Measurements from ENCODE around the gene EEFSEC. TPM values are rescaled to one million over a fixed set of nuclear protein-coding genes. Genes with fewer than 3 reads are reported as not detected.

EEFSEC gene
- total RNA-seq, 2 experiments from 2014 or later, result 19.4 to 19.7 TPM

DNA sequence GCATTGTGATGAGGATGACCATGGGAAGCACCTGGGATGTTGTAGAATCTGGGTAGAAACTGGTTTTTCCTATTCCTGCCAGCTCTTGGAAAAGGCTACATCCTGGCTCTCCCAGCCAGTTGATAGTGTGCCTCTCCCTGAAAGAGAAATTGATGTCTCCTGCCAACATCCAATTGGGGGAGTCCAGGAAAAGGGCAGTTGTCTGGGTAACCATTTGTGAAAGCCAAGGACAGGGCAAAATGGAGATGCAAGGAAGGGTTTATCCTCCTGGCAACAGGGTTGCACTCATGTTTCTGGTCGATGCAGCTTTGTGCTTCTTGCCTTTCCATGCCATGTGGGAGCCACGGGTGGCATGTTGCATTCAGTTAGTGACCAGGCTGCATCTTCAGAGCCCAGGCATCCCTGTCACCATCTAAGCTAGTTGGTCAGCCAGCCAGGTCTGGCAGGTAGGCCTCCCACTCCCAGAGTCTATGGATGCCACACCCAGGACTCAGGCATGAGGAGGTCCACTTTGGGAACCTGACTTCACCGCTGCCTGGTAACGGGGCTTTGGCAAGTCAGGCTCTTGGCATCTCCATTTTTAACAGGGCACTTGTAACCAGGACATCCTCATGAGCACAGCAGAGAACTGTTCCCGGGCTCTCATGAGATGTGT, 159.9 kb downstream of the EEFSEC start:
- ATAC-seq, result no peak
- peak; percentile 21 for DNase-seq
- peaks cover 11% of the 10 kb centered on the region for H3K4me1 Mint-ChIP-seq
- no peak overlapping the region for H3K27ac Mint-ChIP-seq
- CTCF ChIA-PET, result no interaction called here
- H3K9me3 Mint-ChIP-seq (ENCODE audit: low read depth), result no peaks in the 10 kb centered on the region
- no peaks in the 10 kb centered on the region for H3K36me3 Mint-ChIP-seq
- no peaks in the 10 kb centered on the region for H3K27me3 Mint-ChIP-seq
- no peak overlapping the region for H3K4me3 Mint-ChIP-seq

- no peak for DNase-seq
Observed at GRCh38 chr3:128313935-128314334, 160.7 kb downstream of the EEFSEC start.

DNA sequence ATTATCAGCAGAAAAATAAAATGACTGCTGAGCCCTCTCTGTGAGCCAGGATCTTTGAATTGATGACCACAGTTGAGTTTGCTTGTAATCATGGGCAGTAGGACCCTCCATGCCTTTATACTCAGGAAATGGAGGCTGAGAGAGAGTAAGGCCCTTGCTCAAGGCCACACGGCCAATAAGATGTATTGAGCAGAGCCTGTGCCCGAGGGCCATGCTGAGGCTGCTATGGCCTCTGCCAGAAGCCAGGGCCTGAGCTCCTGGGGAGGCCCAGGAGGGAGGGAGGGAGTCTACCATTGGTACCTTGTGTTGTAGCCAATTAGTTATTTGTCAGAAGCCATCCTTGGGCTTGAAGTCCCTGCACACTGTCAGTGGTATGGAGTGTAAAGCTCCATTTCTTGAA, 162.0 kb downstream of the EEFSEC start:
- no peak for ATAC-seq
- DNase-seq, result peak; percentile 16
- CTCF ChIA-PET, result no interaction called here

More at GRCh38 chr3:128313935-128314334, 160.7 kb downstream of the EEFSEC start:
- no peaks in the 10 kb centered on the region for H3K36me3 Mint-ChIP-seq
- H3K27ac Mint-ChIP-seq, result no peak overlapping the region
- H3K9me3 Mint-ChIP-seq (ENCODE audit: low read depth), result no peaks in the 10 kb centered on the region
- H3K4me3 Mint-ChIP-seq, result no peak overlapping the region
- H3K4me1 Mint-ChIP-seq, result peaks cover 11% of the 10 kb centered on the region
- no peaks in the 10 kb centered on the region for H3K27me3 Mint-ChIP-seq
- no peak for ATAC-seq
- CTCF ChIA-PET, result no interaction called here

DNA sequence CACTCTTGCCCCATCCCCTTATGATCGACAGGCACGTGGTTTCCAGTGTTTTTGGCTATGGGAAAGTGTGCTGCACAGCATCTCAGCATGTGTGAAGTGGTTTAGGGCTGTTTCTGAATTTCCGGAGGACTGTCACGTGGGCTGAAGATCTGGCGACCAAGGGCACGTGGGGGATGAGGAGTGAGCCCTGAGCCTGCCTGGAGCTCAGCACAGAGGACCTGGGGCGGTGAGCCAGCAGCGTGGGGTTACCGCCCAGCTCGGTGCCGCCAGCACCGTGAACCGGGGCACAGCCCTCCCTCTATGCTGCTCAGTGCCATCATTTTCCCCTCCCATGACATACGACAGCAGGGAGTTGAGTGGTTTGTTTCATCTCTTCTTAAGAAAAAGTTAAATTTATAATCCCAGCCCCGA, 163.2 kb downstream of the EEFSEC start:
- Mint-ChIP-seq H3K9me3 (ENCODE audit: low read depth) (no peaks in the 10 kb centered on the region), H3K36me3 (no peaks in the 10 kb centered on the region), H3K27me3 (no peaks in the 10 kb centered on the region), H3K4me1 (peaks cover 11% of the 10 kb centered on the region), H3K4me3 (no peak overlapping the region), H3K27ac (no peak overlapping the region)
- CTCF ChIA-PET, result interaction anchor here (1.2 kb wide), 1 partner anchor 31 kb away, joined by 3 read pairs; no protein-coding TSS in a partner anchor
- ATAC-seq (peak; percentile 80), DNase-seq (peak; percentile 70)

More for the DNA sequence above, 162.0 kb downstream of the EEFSEC start:
- peaks cover 11% of the 10 kb centered on the region for H3K4me1 Mint-ChIP-seq
- no peak overlapping the region for H3K4me3 Mint-ChIP-seq
- no peaks in the 10 kb centered on the region for H3K9me3 Mint-ChIP-seq (ENCODE audit: low read depth)
- no peaks in the 10 kb centered on the region for H3K27me3 Mint-ChIP-seq
- H3K27ac Mint-ChIP-seq, result no peak overlapping the region
- no peaks in the 10 kb centered on the region for H3K36me3 Mint-ChIP-seq

GRCh38 chr3:128317101-128317697, 163.9 kb downstream of the EEFSEC start:
- DNase-seq (no peak), ATAC-seq (no peak)
- H3K27ac Mint-ChIP-seq, result no peak overlapping the region
- no peaks in the 10 kb centered on the region for H3K27me3 Mint-ChIP-seq
- CTCF ChIA-PET, result interaction anchor here (1.2 kb wide), 1 partner anchor 32 kb away, joined by 3 read pairs; no protein-coding TSS in a partner anchor
- H3K4me1 Mint-ChIP-seq, result peaks cover 11% of the 10 kb centered on the region
- no peak overlapping the region for H3K4me3 Mint-ChIP-seq
- H3K9me3 Mint-ChIP-seq (ENCODE audit: low read depth), result no peaks in the 10 kb centered on the region
- H3K36me3 Mint-ChIP-seq, result no peaks in the 10 kb centered on the region

DNA sequence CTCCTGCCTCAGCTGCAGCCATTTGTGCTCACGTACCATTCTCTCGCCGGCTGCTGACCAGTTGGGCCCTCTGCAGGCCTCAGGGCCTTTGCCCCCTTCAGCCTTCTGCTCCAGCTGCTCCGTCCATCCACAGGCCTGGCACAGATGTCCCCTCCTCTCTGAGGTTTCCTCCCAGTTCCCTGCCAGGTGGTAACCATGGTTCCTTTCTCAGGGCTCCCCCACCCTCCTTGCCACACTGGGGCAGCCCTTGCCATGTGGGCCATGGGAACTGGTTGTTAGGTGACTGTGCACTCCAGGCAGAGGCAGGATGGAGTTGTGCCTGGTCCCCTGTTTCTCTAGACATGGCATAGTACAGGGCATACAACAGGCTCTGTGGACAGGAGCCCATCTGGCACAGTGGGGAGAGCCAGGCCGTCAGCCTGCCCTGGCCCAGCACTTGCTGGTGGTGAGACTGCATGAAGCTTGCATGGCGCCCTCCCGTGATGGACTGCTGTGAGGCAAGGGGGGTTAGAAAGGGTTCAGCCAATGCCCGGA, 164.5 kb downstream of the EEFSEC start:
- no peak for ATAC-seq
- Mint-ChIP-seq H3K4me3 (no peak overlapping the region), H3K4me1 (peaks cover 11% of the 10 kb centered on the region), H3K9me3 (ENCODE audit: low read depth) (no peaks in the 10 kb centered on the region), H3K27ac (no peak overlapping the region), H3K36me3 (no peaks in the 10 kb centered on the region), H3K27me3 (no peaks in the 10 kb centered on the region)
- DNase-seq, result no peak
- CTCF ChIA-PET, result no interaction called here

DNA sequence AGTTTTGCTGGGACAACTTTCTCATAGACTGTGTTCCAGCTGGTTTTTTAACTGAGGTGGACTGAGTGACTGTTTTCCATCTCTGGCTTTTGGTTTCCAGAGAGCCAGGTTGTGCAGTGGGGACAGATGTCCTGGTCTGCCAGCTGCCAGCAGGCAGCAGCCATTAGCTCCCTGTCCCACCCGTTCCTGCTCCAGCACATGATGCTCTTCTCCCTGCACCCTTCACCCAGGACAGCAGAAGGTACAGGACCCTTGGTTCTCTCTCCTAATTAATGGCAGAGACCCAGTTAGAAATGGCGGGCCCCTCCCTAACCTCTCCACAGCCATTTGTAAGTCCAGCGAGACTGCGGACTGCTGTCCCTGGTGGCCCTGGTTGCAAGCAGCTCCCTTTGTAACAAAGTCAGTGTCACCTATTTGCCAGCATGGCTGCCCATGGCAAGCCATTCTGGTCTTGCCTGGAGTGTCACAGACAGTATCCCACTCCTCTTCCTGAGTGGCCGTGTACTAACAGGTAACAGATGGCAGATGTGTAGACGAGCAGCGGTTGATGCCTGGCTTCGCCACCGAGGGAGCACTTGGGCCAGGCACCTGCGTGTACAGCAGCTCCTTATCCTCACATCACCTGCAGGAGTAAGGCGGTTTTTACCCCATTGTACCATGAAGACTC, 165.1 kb downstream of the EEFSEC start:
- ATAC-seq (no peak), DNase-seq (no peak)
- CTCF ChIA-PET, result no interaction called here
- no peak overlapping the region for H3K27ac Mint-ChIP-seq
- H3K36me3 Mint-ChIP-seq, result no peaks in the 10 kb centered on the region
- H3K27me3 Mint-ChIP-seq, result no peaks in the 10 kb centered on the region
- no peaks in the 10 kb centered on the region for H3K9me3 Mint-ChIP-seq (ENCODE audit: low read depth)
- peaks cover 11% of the 10 kb centered on the region for H3K4me1 Mint-ChIP-seq
- H3K4me3 Mint-ChIP-seq, result no peak overlapping the region

- H3K27me3 Mint-ChIP-seq, result no peaks in the 10 kb centered on the region
- H3K4me1 Mint-ChIP-seq, result peaks cover 11% of the 10 kb centered on the region
- no peaks in the 10 kb centered on the region for H3K36me3 Mint-ChIP-seq
- no peaks in the 10 kb centered on the region for H3K9me3 Mint-ChIP-seq (ENCODE audit: low read depth)
- DNase-seq (no peak), ATAC-seq (no peak)
- CTCF ChIA-PET, result no interaction called here
- H3K27ac Mint-ChIP-seq, result no peak overlapping the region
- no peak overlapping the region for H3K4me3 Mint-ChIP-seq
Observed at GRCh38 chr3:128319107-128319506, 165.8 kb downstream of the EEFSEC start.

DNA sequence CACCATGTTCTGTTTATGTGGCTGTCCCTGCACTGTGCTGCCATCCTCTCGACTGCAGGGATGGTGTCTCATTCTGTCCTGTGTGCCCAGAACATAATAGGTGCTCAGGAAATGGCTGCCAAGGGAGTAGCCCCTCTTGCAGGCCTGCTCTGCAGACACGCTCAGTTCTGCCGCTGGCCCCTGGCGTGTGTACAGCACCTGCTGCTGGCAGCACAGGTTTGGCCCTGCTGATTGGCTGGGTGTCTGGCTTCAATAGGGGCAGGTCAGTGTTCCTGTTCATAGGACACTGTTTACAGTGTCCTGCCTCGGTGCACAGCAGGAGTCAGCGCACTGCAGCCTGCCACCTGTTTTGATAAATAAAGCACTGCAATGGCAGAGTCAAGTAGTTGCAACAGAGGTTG, 166.5 kb downstream of the EEFSEC start:
- Mint-ChIP-seq H3K9me3 (ENCODE audit: low read depth) (no peaks in the 10 kb centered on the region), H3K27me3 (no peaks in the 10 kb centered on the region), H3K4me1 (peaks cover 11% of the 10 kb centered on the region), H3K4me3 (no peak overlapping the region), H3K27ac (no peak overlapping the region), H3K36me3 (no peaks in the 10 kb centered on the region)
- CTCF ChIA-PET, result interaction anchor here (0.7 to 0.8 kb wide), 2 partner anchors 141 to 244 kb away, joined by 3 read pairs; no protein-coding TSS in a partner anchor
- ATAC-seq (no peak), DNase-seq (no peak)

DNA sequence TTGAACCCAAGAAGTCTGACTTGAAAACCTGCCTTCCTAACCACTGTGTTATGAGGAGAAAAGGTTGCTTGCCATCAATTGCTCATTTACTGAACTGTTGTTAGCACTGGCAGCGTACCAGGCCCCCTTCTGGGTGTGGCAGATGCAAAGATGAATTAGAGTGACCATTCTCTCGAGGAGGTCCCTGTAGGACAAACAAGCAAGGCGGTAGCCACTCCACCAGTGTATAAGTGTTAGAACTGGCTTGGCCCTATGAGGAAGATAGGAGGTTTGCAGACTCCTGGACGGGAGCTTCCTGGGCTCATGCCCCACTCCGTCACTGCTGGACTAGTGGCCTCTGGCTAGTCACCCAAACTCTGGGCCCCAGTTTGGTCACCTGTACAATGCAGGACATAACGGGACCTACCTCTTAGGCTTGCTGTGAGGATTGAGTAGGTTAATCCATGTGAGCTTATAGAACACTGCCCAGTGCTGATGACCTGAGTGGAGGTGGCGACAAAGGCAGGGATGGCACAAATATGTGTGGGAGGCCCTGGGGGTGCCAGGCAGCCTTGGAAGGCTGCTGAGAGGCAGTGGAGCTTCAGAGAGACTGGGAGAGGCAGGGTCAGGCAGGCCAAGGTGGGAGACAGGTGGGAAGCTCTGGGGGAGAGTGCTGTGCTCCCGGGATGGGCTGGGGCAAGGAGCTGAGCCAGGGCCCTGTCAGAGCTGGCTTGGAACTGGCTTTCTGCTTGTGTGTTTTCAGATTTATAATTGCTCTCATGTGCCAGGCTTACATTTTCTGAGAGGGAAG, 167.5 kb downstream of the EEFSEC start:
- Mint-ChIP-seq H3K27me3 (no peaks in the 10 kb centered on the region), H3K4me3 (no peak overlapping the region), H3K9me3 (ENCODE audit: low read depth) (no peaks in the 10 kb centered on the region), H3K27ac (no peak overlapping the region), H3K36me3 (no peaks in the 10 kb centered on the region), H3K4me1 (peaks cover 11% of the 10 kb centered on the region)
- ATAC-seq (no peak), DNase-seq (no peak)
- CTCF ChIA-PET, result interaction anchor here (0.7 to 1.0 kb wide), 3 partner anchors 142 to 245 kb away, joined by 3 read pairs; partner anchors contain the start of gene RUVBL1

- Mint-ChIP-seq H3K4me3 (no peak overlapping the region), H3K27ac (no peak overlapping the region), H3K9me3 (ENCODE audit: low read depth) (no peaks in the 10 kb centered on the region), H3K27me3 (no peaks in the 10 kb centered on the region), H3K36me3 (no peaks in the 10 kb centered on the region), H3K4me1 (peaks cover 13% of the 10 kb centered on the region)
- CTCF ChIA-PET, result interaction anchor here (1.0 to 2.1 kb wide), 7 partner anchors 10 to 226 kb away, joined by 3 to 15 read pairs (median 3); partner anchors contain the start of genes EEFSEC and RUVBL1
- DNase-seq (no peak), ATAC-seq (no peak)
Observed at GRCh38 chr3:128321418-128321817, 168.1 kb downstream of the EEFSEC start.

GRCh38 chr3:128322030-128323022, 169.0 kb downstream of the EEFSEC start:
- H3K27ac Mint-ChIP-seq, result no peak overlapping the region
- no peaks in the 10 kb centered on the region for H3K36me3 Mint-ChIP-seq
- CTCF ChIA-PET, result interaction anchor here (1.0 to 2.1 kb wide), 8 partner anchors 10 to 227 kb away, joined by 3 to 15 read pairs (median 4); partner anchors contain the start of genes EEFSEC and RUVBL1
- no peak overlapping the region for H3K4me3 Mint-ChIP-seq
- no peaks in the 10 kb centered on the region for H3K27me3 Mint-ChIP-seq
- DNase-seq (peak; percentile 61), ATAC-seq (no peak)
- peaks cover 15% of the 10 kb centered on the region for H3K4me1 Mint-ChIP-seq
- no peaks in the 10 kb centered on the region for H3K9me3 Mint-ChIP-seq (ENCODE audit: low read depth)

Data from activated CD8-positive, alpha-beta memory T cell treated with anti-CD3 and anti-CD28 coated beads, Interleukin-2, amount 10 ng/mL, durations not matched to agents 7 days and 5 days (primary cell).